Measurements from ENCODE around the gene DYRK1B. TPM values are rescaled to one million over a fixed set of nuclear protein-coding genes. Genes with fewer than 3 reads are reported as not detected.

The DYRK1B gene
- total and polyA plus RNA-seq, 7 donors, result 6.6 to 11.4 (median 8.6) TPM

DNA sequence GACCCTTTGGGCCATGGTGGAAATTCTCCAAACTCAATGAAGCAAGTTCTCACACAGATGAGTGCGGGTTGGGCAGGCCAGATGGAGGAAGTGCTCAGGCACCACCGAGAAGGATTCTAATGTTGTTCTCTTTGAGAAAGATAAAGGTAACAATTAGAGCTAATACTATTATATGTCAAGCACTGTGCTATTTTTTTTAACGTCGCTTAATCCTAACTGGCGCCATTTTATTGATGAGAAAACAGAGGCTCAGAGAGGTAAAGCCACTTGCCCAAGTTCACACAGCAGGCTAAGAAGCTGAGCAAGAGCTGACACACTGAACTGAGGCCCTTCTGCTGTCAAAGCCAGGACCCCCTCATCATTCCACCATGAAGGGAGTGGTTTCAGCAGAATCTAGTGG is 11.2 kb upstream of the DYRK1B start:
- H3K9me3 ChIP-seq, result no peaks in the 10 kb centered on the region
- peaks cover 0 to 40% (median 32%) of the 10 kb centered on the region in 4 donors for H3K4me1 ChIP-seq
- H3K27ac ChIP-seq, result peak overlapping the region in 1 of 4 donors; percentile 78
- intact Hi-C loops (cut with DNase I), result loop anchor here (5.0 kb wide), 1 partner anchor 152 kb away; the partner anchor contains the start of gene ZNF546
- no peak for DNase-seq
- TF ChIP-seq, protein P1, sequence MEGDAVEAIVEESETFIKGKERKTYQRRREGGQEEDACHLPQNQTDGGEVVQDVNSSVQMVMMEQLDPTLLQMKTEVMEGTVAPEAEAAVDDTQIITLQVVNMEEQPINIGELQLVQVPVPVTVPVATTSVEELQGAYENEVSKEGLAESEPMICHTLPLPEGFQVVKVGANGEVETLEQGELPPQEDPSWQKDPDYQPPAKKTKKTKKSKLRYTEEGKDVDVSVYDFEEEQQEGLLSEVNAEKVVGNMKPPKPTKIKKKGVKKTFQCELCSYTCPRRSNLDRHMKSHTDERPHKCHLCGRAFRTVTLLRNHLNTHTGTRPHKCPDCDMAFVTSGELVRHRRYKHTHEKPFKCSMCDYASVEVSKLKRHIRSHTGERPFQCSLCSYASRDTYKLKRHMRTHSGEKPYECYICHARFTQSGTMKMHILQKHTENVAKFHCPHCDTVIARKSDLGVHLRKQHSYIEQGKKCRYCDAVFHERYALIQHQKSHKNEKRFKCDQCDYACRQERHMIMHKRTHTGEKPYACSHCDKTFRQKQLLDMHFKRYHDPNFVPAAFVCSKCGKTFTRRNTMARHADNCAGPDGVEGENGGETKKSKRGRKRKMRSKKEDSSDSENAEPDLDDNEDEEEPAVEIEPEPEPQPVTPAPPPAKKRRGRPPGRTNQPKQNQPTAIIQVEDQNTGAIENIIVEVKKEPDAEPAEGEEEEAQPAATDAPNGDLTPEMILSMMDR (IDR thresholded peaks at IDR 0.05), result no peak
- TF ChIP-seq POLR2AphosphoS5 (IDR thresholded peaks at IDR 0.05), result no peak
- no peak for TF ChIP-seq POLR2A (IDR thresholded peaks at IDR 0.05)
- TF ChIP-seq EP300 (IDR thresholded peaks at IDR 0.05), result no peak
- no peaks in the 10 kb centered on the region for H3K27me3 ChIP-seq
- peaks cover 0 to 2% (median 0%) of the 10 kb centered on the region in 4 donors for H3K36me3 ChIP-seq
- 22 to 26% methylated on average over 5 of the region's 5 CpGs for WGBS, 2 donors
- H3K4me3 ChIP-seq, result peak overlapping the region; percentile 80 to 92 (median 86)

- DNase-seq, result no peak
- Histone ChIP-seq H3K9me3 (no peaks in the 10 kb centered on the region), H3K27me3 (no peaks in the 10 kb centered on the region), H3K4me1 (peaks cover 0 to 40% (median 32%) of the 10 kb centered on the region in 4 donors), H3K36me3 (peaks cover 2 to 12% (median 6%) of the 10 kb centered on the region in 4 donors), H3K4me3 (no peak overlapping the region), H3K27ac (no peak overlapping the region)
- 46 to 60% methylated on average over 4 of the region's 4 CpGs for WGBS, 2 donors
- intact Hi-C loops (cut with DNase I), result no loop called here
- no peak for TF ChIP-seq EP300 (IDR thresholded peaks at IDR 0.05)
- TF ChIP-seq, protein P1 (IDR thresholded peaks at IDR 0.05), result peak in 3 of 4 experiments; percentile 40 to 55 (median 43)
Observed at GRCh38 chr19:39843919-39844793, 10.2 kb upstream of the DYRK1B start.

- intact Hi-C loops (cut with DNase I), result no loop called here
- 84 to 87% methylated on average over 7 of the region's 7 CpGs for WGBS, 2 donors
- TF ChIP-seq POLR2A (IDR thresholded peaks at IDR 0.05) (no peak), EP300 (IDR thresholded peaks at IDR 0.05) (no peak), POLR2AphosphoS5 (IDR thresholded peaks at IDR 0.05) (no peak)
- TF ChIP-seq, protein P1 (IDR thresholded peaks at IDR 0.05), result no peak
- H3K9me3 ChIP-seq, result no peaks in the 10 kb centered on the region
- H3K4me1 ChIP-seq, result peaks cover 0 to 40% (median 32%) of the 10 kb centered on the region in 4 donors
- H3K4me3 ChIP-seq, result no peak overlapping the region
- DNase-seq, result no peak
- H3K27me3 ChIP-seq, result no peaks in the 10 kb centered on the region
- H3K36me3 ChIP-seq, result peaks cover 6 to 25% (median 12%) of the 10 kb centered on the region in 4 donors
- peak overlapping the region in 1 of 4 donors; percentile 2 for H3K27ac ChIP-seq
Observed at GRCh38 chr19:39842693-39843435, 8.9 kb upstream of the DYRK1B start.

DNA sequence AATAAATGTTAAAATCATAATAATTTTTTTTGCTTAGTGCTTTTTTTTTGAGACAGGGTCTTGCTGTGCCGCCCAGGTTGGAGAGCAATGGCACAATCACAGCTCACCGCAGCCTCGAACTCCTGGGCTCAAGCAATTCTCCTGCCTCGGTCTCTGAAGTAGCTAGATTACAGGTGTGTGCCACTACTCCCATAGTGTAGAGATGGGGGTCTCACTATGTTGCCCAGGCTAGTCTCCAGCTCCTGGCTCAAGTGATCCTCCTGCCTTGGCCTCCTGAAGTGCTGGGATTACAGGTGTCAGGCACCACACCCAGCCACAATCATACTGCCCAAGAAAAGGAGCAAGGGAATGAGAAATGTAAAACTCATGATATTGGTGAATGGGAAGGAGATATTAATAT is 7.1 kb upstream of the DYRK1B start:
- TF ChIP-seq POLR2AphosphoS5 (IDR thresholded peaks at IDR 0.05), result no peak
- TF ChIP-seq, protein P1 (IDR thresholded peaks at IDR 0.05), result no peak
- TF ChIP-seq EP300 (IDR thresholded peaks at IDR 0.05), result no peak
- no peak for TF ChIP-seq POLR2A (IDR thresholded peaks at IDR 0.05)
- 92 to 96% methylated on average over 4 of the region's 4 CpGs for WGBS, 2 donors
- H3K27me3 ChIP-seq, result no peaks in the 10 kb centered on the region
- intact Hi-C loops (cut with DNase I), result no loop called here
- H3K27ac ChIP-seq, result no peak overlapping the region
- no peak overlapping the region for H3K4me3 ChIP-seq
- H3K9me3 ChIP-seq, result no peaks in the 10 kb centered on the region
- DNase-seq, result no peak
- H3K4me1 ChIP-seq, result peaks cover 0 to 27% (median 22%) of the 10 kb centered on the region in 4 donors
- H3K36me3 ChIP-seq, result peaks cover 22 to 43% (median 27%) of the 10 kb centered on the region in 4 donors
